KG1 (cell line): ENCODE results near the gene ASIC2.

Source experiments
- DNase-seq: peaks from one replicate; lab custom pipeline; 2025; lab: John Stamatoyannopoulos, UW

Gene ASIC2

DNA sequence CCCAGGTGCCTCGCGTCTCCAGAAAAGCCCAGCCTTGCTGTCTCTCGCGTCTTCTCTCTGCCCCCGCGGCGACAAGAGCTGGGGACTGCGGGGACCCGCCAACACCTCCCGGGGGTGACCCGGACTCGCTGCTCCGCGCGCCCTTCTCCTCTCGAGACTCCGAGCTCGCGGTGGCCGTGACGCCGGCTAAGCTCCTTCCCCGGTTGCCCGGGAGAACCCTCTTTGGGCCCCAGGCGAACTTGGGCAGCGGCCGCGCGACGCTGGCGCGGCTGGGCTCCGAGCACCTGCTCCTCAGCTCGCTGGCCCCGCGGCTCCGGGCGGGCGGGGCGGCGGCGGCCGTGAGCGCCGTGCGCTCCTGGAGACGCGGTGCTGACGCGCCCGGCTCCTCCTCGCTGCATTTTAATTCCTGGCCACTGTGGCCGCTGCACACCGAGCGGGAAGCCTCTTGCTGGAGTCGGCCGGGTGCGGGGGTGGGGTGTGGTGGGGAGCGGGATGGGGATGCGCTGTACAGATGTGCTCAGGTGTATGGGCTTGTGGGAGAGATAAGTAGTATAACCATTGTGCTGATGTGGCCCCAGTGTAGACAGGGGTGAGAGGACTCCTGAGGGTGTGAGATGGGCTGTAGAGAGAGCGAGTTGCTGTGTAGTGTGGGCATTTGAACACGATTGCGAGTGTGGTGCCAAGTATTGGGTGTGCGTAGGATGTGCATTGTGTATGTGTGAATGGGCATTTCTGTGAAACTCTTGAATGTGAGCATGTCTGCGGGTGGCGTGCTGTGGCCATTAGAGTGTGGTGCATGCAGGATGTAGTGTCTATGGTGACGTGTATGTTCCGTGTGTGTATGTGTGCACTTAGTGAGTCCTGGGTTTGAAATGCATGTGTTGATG is at the start of gene ASIC2:
Gene ASIC2 (minus strand): TSS at position 315 of the 887 bp plus-strand sequence.
- DNase-seq, result no peak

DNA sequence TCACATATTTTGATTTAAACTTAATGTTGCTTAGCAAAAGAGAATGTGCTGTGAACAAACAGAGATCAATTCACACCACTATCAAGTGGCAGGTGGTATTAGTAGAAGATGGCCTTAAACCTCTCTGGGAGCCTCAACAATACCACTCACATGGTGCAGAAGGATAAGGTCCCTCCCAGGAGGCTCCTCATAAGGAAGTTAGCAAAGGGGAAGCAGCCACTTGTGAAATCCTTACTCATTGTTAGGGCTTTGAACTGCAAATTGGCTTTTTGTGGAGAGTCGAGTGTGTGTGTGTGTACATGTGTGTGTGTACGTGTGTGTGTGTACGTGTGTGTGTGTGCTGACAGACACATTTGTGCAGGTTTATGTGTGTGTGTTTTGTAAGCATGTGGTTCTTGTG is 48.9 kb upstream of the ASIC2 start:
- DNase-seq, result no peak

- DNase-seq, result no peak
Observed at GRCh38 chr17:33338242-33338641, 45.1 kb upstream of the ASIC2 start.

DNA sequence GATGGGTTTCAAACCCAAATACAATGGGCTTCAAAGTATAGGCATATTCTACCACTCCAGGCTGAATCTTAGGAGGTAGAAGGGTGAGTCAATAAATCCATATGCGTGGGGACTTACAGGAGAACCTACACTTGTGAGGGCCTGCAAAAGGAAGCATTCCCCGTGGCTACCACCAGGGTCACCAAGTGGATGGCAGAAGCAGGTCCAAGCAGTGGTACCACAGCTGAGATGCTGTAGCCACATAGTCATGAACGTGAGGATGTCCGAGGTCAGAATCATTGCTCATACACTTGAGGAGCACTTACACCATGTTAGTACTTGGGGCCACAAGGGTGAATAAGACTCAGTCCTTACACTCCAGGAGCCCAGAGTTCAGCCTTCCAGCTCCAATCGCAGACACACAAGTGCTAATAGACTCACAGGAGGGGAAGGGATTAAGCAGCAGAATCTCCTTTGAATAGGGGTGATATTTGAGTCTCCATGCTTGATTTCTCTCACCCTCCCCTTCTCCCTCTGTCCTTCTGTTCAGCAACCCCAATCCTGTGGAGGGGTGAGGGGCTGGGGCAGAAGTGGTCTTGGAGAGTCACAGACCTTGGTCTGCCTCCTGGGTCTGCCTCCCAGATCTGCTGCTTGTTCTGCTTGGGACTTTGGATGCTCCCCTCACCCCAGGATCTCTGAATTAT is 42.5 kb upstream of the ASIC2 start:
- no peak for DNase-seq

GRCh38 chr17:33334703-33335102 is 41.6 kb upstream of the ASIC2 start:
- DNase-seq, result no peak

- DNase-seq, result no peak
Observed at GRCh38 chr17:33330877-33331276, 37.8 kb upstream of the ASIC2 start.

GRCh38 chr17:33328129-33328528 is 35.0 kb upstream of the ASIC2 start:
- DNase-seq, result no peak

DNA sequence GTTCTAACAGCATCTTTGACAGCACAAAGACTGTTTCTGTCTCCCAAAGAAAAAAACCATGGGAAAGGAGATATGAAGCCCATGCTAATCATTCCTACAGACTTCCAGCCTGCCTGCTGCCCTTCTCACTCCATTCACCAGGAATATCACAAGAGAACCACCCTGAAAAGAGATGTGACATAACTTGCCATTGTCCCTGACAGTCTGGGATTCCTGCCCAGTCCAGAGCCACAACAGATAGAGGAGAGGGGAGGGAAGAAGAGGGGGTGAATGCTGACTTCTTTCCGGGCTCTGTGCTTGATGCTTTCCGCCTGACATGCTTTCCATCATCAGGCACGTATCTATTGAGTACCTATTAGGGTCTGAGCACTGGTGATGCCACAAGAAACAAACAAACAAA is 31.6 kb upstream of the ASIC2 start:
- no peak for DNase-seq

GRCh38 chr17:33322063-33322462 is 29.0 kb upstream of the ASIC2 start:
- DNase-seq, result no peak

GRCh38 chr17:33318241-33318640 is 25.1 kb upstream of the ASIC2 start:
- no peak for DNase-seq

- no peak for DNase-seq
Observed at GRCh38 chr17:33316746-33317145, 23.7 kb upstream of the ASIC2 start.

DNA sequence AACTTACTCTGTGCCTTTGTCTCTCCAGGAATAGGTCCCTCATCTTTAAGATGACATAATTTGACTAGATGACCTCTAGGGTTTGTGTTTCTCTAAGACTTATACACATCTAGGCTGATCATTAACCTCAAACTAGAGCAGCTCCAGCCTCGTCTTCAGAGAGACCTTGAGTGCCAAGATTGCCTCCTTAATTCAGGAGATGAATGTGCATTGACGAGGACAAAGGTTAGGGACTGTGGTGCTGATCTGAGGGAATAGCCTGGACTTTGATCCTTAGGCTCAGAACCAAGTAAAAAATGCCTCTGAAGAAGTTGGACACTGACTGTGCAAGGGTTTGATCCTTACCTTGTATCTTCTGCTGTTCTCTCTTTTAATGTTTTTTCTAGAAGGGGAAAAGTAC is 17.2 kb upstream of the ASIC2 start:
- no peak for DNase-seq

DNA sequence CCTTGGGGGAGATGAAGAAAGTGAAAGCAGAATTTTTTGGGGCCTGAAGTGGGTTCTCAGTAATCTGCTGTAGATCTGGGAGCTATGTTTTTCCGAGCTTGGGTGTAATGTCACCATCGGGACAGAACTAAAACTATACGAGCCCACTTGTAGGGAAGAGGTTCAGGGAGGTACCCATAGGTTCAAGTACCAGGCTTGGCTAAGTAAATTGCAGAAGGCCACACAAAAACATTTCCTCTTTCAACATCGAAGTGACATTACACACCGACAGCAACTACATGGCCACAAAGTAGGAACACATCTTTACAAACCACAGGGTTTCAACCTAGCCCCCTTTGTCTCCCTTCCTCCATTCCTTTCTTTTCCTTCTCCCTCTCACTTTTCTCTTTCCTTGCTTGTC is 10.2 kb upstream of the ASIC2 start:
- no peak for DNase-seq

GRCh38 chr17:33302394-33302793 is 9.3 kb upstream of the ASIC2 start:
- DNase-seq, result peak; percentile 11

DNA sequence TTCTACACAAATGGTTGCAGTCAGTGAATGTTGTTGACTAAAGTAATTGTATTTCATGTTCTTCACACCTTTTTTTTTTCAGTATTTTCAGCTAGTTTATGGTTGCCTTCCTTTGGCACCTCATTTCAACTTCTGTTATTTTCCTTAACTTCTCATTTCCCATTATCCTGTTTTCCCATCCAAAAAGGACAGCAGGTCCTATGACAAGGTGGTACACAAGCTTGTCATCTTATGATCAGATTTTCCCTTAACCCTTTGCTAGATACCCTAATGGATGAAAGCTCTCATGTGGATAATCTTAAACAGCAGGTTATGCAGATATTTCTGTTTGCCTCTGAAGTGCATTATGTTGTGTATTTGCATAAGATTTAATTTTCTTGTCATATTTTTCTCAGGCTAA is 7.1 kb upstream of the ASIC2 start:
- DNase-seq, result no peak

DNA sequence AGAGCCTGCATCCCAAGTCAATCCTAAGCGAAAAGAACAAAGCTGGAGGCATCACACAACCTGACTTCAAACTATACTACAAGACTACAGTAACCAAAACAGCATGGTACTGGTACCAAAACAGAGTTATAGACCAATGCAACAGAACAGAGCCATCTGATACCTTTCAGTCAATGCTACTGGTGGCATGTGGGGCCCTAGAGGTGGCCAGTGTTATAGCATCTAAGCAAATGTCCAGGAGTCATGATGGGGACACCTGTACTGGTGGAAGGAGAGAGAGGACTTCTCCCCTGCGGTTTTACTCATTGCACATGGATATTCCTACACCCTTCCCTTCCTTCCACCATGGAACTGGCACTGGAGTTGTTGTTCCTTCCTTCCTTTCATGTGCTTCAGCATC is 6.0 kb upstream of the ASIC2 start:
- no peak for DNase-seq

DNA sequence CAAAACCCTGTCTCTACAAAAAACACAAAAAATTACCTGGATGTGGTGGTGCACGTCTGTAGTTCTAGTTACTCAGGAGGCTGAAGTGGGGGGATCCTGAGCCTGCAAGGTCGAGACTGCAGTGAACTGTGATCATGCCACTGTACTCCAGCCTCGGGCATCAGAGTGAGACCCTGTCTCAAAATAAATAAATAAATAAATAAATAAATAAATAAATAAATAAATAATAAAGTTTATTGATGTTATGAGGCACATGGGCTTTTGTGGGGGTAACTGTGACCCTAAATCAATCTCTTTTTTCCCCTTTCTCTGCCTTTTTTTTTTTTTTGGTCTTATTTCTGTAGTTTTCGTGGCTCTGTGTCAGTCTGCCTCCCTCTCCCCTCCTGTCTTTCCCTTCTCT is 4.5 kb upstream of the ASIC2 start:
- DNase-seq, result no peak

GRCh38 chr17:33294994-33295393 is 1.9 kb upstream of the ASIC2 start:
- no peak for DNase-seq

DNA sequence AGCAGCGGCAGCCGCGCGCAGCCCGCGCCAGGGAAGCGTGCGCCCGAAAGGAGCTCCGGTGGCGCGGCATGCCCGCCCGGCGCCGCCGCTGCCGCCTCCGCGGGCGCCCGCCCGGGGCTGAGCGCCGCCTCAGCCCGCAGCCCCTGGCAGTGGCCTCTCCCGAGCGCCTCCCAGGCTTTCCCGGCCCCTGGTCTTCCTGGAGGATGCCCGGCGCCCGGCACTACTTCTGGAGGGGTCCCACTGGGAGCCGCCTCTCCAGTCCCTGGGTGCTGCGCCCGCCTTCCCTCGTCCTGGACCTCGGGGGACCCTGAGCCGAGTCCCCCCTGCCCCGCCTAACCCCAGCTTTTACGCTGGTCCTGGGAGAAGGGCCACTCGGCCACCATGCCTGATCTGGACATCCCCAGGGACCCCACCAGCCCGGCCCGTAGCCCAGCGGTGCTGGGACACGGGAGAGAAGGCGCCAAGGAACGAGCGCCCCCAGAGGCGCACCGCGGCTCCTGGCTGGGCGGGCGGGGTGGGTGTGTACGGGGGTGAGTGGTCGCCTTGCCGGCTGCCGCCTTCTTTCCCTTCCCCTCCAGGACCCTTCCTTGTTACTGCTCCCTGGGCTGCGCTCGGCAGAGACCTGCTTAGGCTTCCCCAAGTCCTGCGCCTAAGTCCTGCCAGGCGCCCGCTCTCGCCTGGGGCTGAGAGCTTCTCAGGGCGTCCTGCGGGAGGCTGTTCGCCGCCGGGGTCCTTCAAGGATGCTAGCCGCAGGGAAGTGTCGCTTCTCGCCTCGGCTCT is 704 bp downstream of the ASIC2 start:
- DNase-seq, result peak; percentile 8

- DNase-seq, result no peak
Observed at GRCh38 chr17:33291248-33292200, 1.6 kb downstream of the ASIC2 start.

- no peak for DNase-seq
Observed at GRCh38 chr17:33290253-33290652, 2.8 kb downstream of the ASIC2 start.

- DNase-seq, result no peak
Observed at GRCh38 chr17:33288954-33289353, 4.1 kb downstream of the ASIC2 start.
